HG03378 (cell line): ENCODE measurements around the gene TBC1D30.

ENCODE experiments used
- ATAC-seq: cut with Tn5 transposase; IDR thresholded peaks from one replicate; pipeline ENCODE4 v1.9.1; 2021; ENCODE audit warnings: mild to moderate bottlenecking, moderate library complexity; ENCODE audit not compliant: unreplicated experiment

TBC1D30 gene

GRCh38 chr12:64903479-64904152 is 79.2 kb downstream of the TBC1D30 start:
- no peak for ATAC-seq

GRCh38 chr12:64907097-64907496 is 82.7 kb downstream of the TBC1D30 start:
- no peak for ATAC-seq

- no peak for ATAC-seq
Measured at GRCh38 chr12:64909124-64909523, 84.7 kb downstream of the TBC1D30 start.

- ATAC-seq, result no peak
Measured at GRCh38 chr12:64911081-64911480, 86.6 kb downstream of the TBC1D30 start.

GRCh38 chr12:64911912-64912311 is 87.5 kb downstream of the TBC1D30 start:
- no peak for ATAC-seq

GRCh38 chr12:64912516-64913255 is 88.2 kb downstream of the TBC1D30 start:
- no peak for ATAC-seq

GRCh38 chr12:64915242-64915641 is 90.8 kb downstream of the TBC1D30 start:
- no peak for ATAC-seq

- ATAC-seq, result no peak
Measured at GRCh38 chr12:64916411-64917261, 92.2 kb downstream of the TBC1D30 start.

- ATAC-seq, result no peak
Measured at GRCh38 chr12:64918344-64918743, 93.9 kb downstream of the TBC1D30 start.

- no peak for ATAC-seq
Measured at GRCh38 chr12:64918801-64919200, 94.4 kb downstream of the TBC1D30 start.

GRCh38 chr12:64922853-64923252 is 98.4 kb downstream of the TBC1D30 start:
- ATAC-seq, result no peak

- no peak for ATAC-seq
Measured at GRCh38 chr12:64923536-64923935, 99.1 kb downstream of the TBC1D30 start.
